Upper lobe of left lung (tissue), 4 donors: Measurements from ENCODE around the gene MCF2L2.

ENCODE experiments used
- EP300 ChIP-seq, 4 donors: sonication (generic); formaldehyde crosslinking; IDR thresholded peaks; one replicate each; pipeline ENCODE4 v1.5.1; 2017; ENCODE audit warnings: antibody characterized with exemption in 4 of 4, control low read depth in 2 of 4
- POLR2A ChIP-seq, 4 donors: fragments of 450-650 bp; IDR thresholded peaks; one replicate each; pipeline ENCODE4 v1.5.1; 2016 to 2017; ENCODE audit warnings: antibody characterized with exemption in 4 of 4, mild to moderate bottlenecking in 2 of 4
- POLR2AphosphoS5 ChIP-seq, 2 donors: sonication (generic); formaldehyde crosslinking; IDR thresholded peaks; one replicate each; pipeline ENCODE4 v1.5.1; 2017; ENCODE audit warnings: antibody characterized with exemption in 2 of 2
- TF ChIP-seq, protein P1 (sequence below), 6 experiments: fragments of 450-650 bp in 4 of 6; fragments of 200-600 bp in 2 of 6; sonication (generic) in 2 of 6; IDR thresholded peaks; one replicate each; pipeline ENCODE4 v1.5.1; 2016 to 2019; ENCODE audit warnings: antibody characterized with exemption in 6 of 6

- TF ChIP-seq, protein P1, sequence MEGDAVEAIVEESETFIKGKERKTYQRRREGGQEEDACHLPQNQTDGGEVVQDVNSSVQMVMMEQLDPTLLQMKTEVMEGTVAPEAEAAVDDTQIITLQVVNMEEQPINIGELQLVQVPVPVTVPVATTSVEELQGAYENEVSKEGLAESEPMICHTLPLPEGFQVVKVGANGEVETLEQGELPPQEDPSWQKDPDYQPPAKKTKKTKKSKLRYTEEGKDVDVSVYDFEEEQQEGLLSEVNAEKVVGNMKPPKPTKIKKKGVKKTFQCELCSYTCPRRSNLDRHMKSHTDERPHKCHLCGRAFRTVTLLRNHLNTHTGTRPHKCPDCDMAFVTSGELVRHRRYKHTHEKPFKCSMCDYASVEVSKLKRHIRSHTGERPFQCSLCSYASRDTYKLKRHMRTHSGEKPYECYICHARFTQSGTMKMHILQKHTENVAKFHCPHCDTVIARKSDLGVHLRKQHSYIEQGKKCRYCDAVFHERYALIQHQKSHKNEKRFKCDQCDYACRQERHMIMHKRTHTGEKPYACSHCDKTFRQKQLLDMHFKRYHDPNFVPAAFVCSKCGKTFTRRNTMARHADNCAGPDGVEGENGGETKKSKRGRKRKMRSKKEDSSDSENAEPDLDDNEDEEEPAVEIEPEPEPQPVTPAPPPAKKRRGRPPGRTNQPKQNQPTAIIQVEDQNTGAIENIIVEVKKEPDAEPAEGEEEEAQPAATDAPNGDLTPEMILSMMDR (IDR thresholded peaks at IDR 0.05), result no peak
- TF ChIP-seq POLR2AphosphoS5 (IDR thresholded peaks at IDR 0.05) (no peak), EP300 (IDR thresholded peaks at IDR 0.05) (no peak), POLR2A (IDR thresholded peaks at IDR 0.05) (no peak)
Measured at GRCh38 chr3:183182732-183183610, 245.4 kb downstream of the MCF2L2 start.
